Fibroblast of lung (primary cell): Measurements from ENCODE around the gene PCNT.

Experiments
- CTCF ChIP-seq, 2 donors: IDR thresholded peaks in 1 of 2; conservative IDR thresholded peaks in 1 of 2; 1 replicate in 1 of 2; 2 replicates in 1 of 2; pipeline ENCODE4 v1.5.1; 2011 to 2012; ENCODE audit warnings: low read length in 2 of 2, control low read depth in 1 of 2, inconsistent platforms in 1 of 2, low read depth in 1 of 2, mild to moderate bottlenecking in 1 of 2
- EZH2 ChIP-seq: IDR thresholded peaks from 2 replicates; pipeline ENCODE4 v1.5.1; 2012; ENCODE audit warnings: low read length, control low read depth, mild to moderate bottlenecking; ENCODE audit errors: missing control alignments

- TF ChIP-seq CTCF (conservative IDR thresholded peaks at IDR 0.05 in 1 of 2, IDR thresholded peaks at IDR 0.05 in 1 of 2; ENCODE audit: low read depth in 1 of 2, low read length in 2 of 2) (no peak), EZH2 (no peak)
These were observed 22.6 kb downstream of the PCNT start for GRCh38 chr21:46346296-46347202.
